Stimulated activated CD4-positive, alpha-beta T cell treated with anti-CD3 and anti-CD28 coated beads, Interleukin-12 subunit alpha, Interleukin-12 subunit beta, amount 100 ng/mL, for 48 hours (primary cell): ENCODE measurements around the gene ARHGAP31.
"Not testable (repeated sequence)": the region's sequence is repeated elsewhere in the genome, so short reads cannot be mapped to it uniquely, and the experiment has no call there.

ENCODE experiments used
- DNase-seq, 3 donors: peaks; one replicate each; pipeline ENCODE4 v3.0.0-alpha.2; 2020; ENCODE audit warnings: low read depth in 2 of 3, low spot score in 1 of 3

The ARHGAP31 gene

GRCh38 chr3:119315600-119316312, 21.6 kb downstream of the ARHGAP31 start:
- no peak for DNase-seq

DNA sequence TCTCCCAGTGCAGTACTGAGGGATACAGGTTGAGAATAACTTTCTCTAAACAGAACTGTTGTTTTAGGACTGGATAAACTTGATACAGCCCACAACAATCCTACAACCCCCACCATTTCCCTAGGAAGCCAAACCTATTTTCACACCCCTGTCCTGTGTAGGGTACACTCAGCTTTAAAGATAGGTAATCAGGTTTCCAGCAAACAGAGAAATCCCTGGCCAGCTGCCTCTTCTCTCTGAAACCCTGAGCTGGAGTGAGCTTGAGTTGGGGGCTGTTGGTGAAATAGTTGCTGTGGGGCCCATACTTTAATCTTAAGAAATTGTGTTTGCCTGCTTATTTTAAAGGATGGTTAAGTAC, 22.1 kb downstream of the ARHGAP31 start:
- no peak for DNase-seq

- DNase-seq, result no peak
Observed at GRCh38 chr3:119318876-119319275, 24.7 kb downstream of the ARHGAP31 start.

DNA sequence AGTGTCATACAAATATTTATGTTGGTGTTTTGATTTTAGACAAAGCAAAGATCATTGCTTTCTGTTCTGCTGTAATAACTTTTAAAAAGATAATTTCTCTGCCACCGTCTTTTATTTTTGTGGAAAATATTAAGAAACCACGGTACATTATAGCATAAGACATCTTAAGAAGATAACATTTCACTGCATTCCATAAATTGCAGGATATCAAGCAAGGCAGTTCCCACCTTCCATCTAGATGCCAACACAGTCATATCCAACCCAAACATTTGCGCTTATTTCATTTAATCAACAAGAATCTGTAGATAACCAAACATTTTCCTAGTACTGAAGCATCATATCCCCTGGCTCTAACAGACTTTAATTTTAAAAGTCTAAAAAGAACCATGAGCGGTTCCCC, 25.1 kb downstream of the ARHGAP31 start:
- no peak for DNase-seq

- DNase-seq, result not testable (repeated sequence)
Observed at GRCh38 chr3:119320785-119321184, 26.6 kb downstream of the ARHGAP31 start.

GRCh38 chr3:119322021-119322834, 28.0 kb downstream of the ARHGAP31 start:
- peak in 2 of 3 donors; percentile 10 to 23 for DNase-seq

DNA sequence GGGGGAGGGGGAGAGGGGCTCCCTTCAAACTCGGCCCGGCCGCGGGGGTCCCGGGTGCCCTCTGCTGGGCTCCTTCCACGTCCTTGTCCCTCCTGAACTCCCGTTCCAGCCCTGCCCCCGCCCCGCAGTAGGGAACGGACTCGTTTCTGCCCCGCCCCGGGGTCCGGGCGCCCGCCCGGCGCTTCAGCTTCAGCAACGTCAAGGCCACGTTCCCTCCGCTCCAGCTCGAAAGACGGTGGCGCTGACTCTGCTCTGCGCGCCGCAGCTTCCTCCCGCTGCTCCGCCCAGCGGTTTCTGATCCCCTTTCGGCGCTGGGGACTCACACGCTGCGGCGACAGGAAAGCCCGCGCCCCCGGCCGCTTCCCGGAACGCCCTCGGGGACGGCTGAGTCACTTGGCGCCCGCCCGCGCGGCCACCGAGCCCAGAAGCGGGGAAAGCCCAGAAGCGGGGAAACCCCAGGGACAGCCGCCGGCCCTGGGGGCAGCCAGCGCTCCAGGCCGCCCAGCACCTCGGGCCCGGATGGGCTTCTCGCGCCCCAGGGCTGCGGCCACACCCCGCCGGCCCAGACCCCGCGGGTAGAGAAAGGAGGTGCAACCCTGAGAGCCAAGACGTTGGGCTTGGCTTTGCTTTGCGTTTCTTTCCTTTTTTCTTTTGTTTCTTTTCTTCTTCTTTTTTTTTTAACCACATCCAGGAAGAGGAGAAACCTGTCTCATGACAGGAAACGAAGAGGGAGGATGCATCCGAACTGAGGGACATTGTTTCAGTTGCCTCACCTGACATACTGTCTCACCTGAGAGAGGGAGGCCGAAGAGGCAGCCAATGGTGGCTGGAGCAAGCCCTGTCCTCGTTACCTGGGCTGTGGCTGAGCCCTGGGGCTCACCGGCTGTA, 28.9 kb downstream of the ARHGAP31 start:
- peak; percentile 89 to 94 (median 92) for DNase-seq

DNA sequence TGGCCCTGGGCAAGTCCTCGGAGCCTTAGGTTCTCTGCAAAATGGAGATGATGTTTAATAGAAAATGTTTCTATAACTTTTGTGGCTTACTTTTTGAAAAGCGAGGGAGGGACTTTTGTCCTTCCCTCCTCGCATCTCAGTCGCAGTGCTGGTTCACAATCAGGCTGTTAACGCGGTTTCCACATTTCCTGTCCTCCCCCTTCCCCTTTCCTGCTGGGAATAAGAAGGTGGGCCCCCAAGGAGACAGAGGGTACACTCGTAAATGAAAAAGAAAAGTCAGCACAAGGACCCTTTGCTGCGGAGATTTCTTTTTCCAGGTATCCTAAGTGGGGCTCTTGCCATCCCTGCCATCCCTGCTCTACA, 29.5 kb downstream of the ARHGAP31 start:
- DNase-seq, result no peak

DNA sequence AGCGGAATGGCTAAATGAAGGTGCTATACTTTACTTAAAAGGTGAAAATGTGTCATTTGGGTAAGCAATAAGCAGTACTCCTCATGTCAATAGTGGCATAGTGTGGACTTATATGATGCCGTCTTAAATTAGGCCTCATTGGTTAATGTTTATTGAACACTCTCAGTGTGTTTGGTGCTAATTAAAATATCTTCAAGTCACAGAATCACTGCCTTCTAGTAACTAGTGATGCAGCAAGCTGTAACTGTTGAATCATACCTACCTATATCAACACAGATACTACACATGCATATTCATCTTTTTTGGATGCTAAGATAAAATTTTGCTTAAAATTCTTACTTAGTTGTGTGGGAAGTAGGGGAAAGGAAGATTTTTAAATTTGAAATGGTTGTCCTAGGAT, 30.7 kb downstream of the ARHGAP31 start:
- DNase-seq, result no peak

GRCh38 chr3:119326976-119327375, 32.8 kb downstream of the ARHGAP31 start:
- no peak for DNase-seq

DNA sequence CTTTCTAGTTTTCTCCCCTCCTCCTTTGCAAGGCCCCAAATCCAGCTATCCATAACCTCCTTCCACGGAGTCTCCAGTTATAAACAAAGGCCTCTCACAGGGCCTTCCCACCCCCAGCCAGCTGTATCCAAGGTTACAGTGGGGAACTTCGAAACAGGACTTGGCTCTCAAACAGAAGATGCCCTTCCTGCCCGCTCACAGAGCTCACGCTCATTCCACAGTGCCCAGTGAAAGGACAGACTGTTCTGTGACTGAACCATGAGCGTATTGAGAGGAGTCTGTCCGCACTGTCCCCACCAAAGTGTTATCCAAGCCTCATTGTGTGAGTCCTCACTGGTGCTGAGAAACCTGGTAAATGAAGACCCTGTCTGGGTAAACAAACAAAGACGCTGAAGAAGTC, 35.4 kb downstream of the ARHGAP31 start:
- no peak for DNase-seq

GRCh38 chr3:119330181-119330580, 36.0 kb downstream of the ARHGAP31 start:
- no peak for DNase-seq

- DNase-seq, result no peak
Observed at GRCh38 chr3:119330858-119331257, 36.7 kb downstream of the ARHGAP31 start.

DNA sequence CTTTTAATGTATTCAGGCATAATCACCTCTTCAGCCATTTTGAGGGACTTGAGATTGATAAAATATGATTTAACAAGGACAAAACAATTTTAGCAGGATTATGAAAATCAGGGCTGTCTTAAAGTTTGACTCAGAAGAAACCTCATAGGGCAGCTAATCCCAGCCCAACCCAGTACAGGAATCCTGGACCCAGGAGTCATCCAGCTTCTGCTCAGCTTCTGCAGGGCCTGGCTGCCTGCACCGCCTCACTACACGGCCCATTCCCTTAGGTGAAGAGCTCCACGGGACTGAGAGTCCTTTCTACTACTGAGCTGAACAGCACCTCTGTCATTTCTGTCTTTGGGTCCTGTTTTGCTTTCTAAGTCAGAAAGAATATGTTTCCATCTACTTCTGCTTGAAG, 37.5 kb downstream of the ARHGAP31 start:
- DNase-seq, result no peak

- no peak for DNase-seq
Observed at GRCh38 chr3:119333773-119334509, 39.8 kb downstream of the ARHGAP31 start.

DNA sequence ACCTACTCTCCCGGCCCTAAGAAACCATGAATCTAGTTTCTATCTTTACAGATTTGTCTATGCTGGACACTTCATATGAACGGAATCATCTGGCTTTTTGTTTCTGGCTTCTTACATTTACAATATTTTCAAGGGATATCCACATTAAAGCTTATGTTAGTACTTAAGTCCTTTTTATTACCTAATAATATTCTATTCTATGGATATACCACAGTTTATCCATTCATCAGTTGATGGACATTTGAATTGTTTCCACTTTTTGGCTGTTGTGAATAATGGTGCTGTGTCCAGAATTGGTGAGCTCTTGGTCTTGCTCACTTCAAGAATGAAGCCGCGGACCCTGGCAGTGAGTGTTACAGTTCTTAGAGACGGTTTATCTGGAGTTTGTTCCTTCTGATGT, 42.6 kb downstream of the ARHGAP31 start:
- no peak for DNase-seq

DNA sequence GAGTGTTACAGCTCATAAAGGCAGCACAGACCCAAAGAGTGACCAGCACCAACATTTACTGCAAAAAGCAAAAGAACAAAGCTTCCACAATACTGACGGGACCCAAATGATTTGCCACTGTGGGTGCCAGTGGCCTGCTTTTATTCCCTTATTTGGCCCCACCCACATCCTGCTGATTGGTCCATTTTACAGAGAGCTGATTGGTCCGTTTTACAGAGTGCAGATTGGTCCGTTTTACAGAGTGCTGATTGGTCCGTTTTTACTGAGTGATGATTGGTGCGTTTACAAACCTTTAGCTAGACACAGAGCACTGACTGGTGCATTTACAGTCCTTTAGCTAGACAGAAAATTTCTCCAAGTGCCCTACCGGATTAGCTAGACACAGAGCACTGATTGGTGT, 43.2 kb downstream of the ARHGAP31 start:
- not testable (repeated sequence) for DNase-seq

- DNase-seq, result no peak
Observed at GRCh38 chr3:119338754-119339153, 44.6 kb downstream of the ARHGAP31 start.

DNA sequence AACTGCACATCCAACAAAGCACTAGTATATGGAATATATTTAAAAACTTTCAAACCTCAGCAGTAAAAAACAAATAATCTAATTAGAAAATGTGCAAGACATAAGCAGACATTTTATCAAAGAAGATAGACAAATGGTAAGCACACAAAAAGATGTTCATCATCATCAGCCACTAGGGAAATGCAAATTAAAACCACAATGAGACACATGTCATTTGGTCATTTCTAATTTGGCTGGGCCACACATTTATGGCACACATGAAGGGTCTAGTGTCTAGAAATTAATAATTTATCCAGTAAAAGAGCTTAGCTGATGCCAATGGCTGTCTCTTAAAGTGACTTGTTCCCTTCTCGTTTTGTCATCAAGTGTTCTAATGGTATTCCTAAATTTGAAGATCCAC, 45.8 kb downstream of the ARHGAP31 start:
- no peak for DNase-seq

- DNase-seq, result no peak
Observed at GRCh38 chr3:119340446-119340845, 46.3 kb downstream of the ARHGAP31 start.

- no peak for DNase-seq
Observed at GRCh38 chr3:119342176-119342575, 48.0 kb downstream of the ARHGAP31 start.
